HEK293T (cell line): Measurements from ENCODE around the gene RBM20.

ENCODE experiments used
- CTCF ChIA-PET: fragments of 350-600 bp; formaldehyde crosslinking; extraction: SDS; loops from one replicate; lab custom pipeline; 2021; ENCODE audit warnings: antibody characterized with exemption, inconsistent platforms; lab: Yijun Ruan, JAX
- POLR2A ChIA-PET: fragments of 350-600 bp; formaldehyde crosslinking; extraction: SDS; loops from one replicate; lab custom pipeline; 2020; ENCODE audit warnings: antibody characterized with exemption, inconsistent platforms; lab: Yijun Ruan, JAX
- DNase-seq: peaks from one replicate; pipeline ENCODE4 v3.0.0; 2012; ENCODE audit warnings: mixed read lengths; ENCODE audit errors: extremely low spot score
- ARNT ChIP-seq: fragments of 450-650 bp; IDR thresholded peaks from 2 replicates; pipeline ENCODE4 v1.6.1; 2017; ENCODE audit warnings: mild to moderate bottlenecking
- BHLHE40 ChIP-seq: fragments of 450-650 bp; IDR thresholded peaks from 2 replicates; pipeline ENCODE4 v1.6.1; 2016; ENCODE audit warnings: mild to moderate bottlenecking, moderate library complexity, borderline replicate concordance
- CTBP1 ChIP-seq: fragments of 450-650 bp; IDR thresholded peaks from 2 replicates; pipeline ENCODE4 v1.6.1; 2016; ENCODE audit warnings: borderline replicate concordance
- ELF4 ChIP-seq: fragments of 450-650 bp; IDR thresholded peaks from 2 replicates; pipeline ENCODE4 v1.6.1; 2017; ENCODE audit warnings: antibody characterized with exemption
- FOXA1 ChIP-seq: fragments of 450-650 bp; IDR thresholded peaks from 2 replicates; pipeline ENCODE4 v1.6.1; 2016; ENCODE audit warnings: mild to moderate bottlenecking
- FOXK2 ChIP-seq: fragments of 450-650 bp; IDR thresholded peaks from 2 replicates; pipeline ENCODE4 v1.6.1; 2016; ENCODE audit warnings: mild to moderate bottlenecking
- FOXM1 ChIP-seq: fragments of 450-650 bp; IDR thresholded peaks from 2 replicates; pipeline ENCODE4 v1.6.1; 2017; ENCODE audit warnings: mild to moderate bottlenecking, borderline replicate concordance
- HDGF ChIP-seq: fragments of 450-650 bp; IDR thresholded peaks from 2 replicates; pipeline ENCODE4 v1.6.1; 2017; ENCODE audit warnings: antibody characterized with exemption, borderline replicate concordance
- L3MBTL2 ChIP-seq: fragments of 450-650 bp; conservative IDR thresholded peaks from 2 replicates; pipeline ENCODE4 v1.6.1; 2016; ENCODE audit warnings: mild to moderate bottlenecking
- LEF1 ChIP-seq: fragments of 450-650 bp; IDR thresholded peaks from 2 replicates; pipeline ENCODE4 v1.6.1; 2017; ENCODE audit warnings: mild to moderate bottlenecking, borderline replicate concordance
- NFRKB ChIP-seq: fragments of 450-650 bp; IDR thresholded peaks from 2 replicates; pipeline ENCODE4 v1.6.1; 2016; ENCODE audit warnings: mild to moderate bottlenecking, moderate library complexity
- SP1 ChIP-seq: fragments of 450-650 bp; IDR thresholded peaks from 2 replicates; pipeline ENCODE4 v1.6.1; 2017
- SUZ12 ChIP-seq: fragments of 450-650 bp; IDR thresholded peaks from 2 replicates; pipeline ENCODE4 v1.6.1; 2016; ENCODE audit warnings: mild to moderate bottlenecking
- TARDBP ChIP-seq: fragments of 450-650 bp; IDR thresholded peaks from 2 replicates; pipeline ENCODE4 v1.6.1; 2016
- ZNF384 ChIP-seq: fragments of 450-650 bp; IDR thresholded peaks from 2 replicates; pipeline ENCODE4 v1.6.1; 2016
- TF ChIP-seq, protein P1 (sequence below): fragments of 450-650 bp; IDR thresholded peaks from 2 replicates; pipeline ENCODE4 v1.6.1; 2016

The RBM20 gene

DNA sequence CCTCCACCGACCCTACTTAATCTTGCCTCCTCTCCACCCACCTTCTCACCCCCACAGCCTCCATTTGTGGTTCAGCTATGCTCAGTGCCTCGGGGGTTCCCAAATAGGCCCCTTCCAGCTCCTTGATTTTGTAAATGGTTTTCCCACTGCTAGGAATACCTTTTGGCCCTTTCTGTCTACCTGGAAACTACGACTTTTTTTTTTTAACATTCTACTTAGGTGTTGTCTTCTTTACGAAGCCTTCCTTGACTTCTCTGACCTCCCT is 200.4 kb downstream of the RBM20 start:
- TF ChIP-seq SP1: no peak
- no peak for TF ChIP-seq ELF4
- TF ChIP-seq BHLHE40: no peak
- TF ChIP-seq NFRKB: no peak
- TF ChIP-seq ZNF384: no peak
- no peak for TF ChIP-seq SUZ12
- TF ChIP-seq LEF1: no peak
- TF ChIP-seq, protein P1, sequence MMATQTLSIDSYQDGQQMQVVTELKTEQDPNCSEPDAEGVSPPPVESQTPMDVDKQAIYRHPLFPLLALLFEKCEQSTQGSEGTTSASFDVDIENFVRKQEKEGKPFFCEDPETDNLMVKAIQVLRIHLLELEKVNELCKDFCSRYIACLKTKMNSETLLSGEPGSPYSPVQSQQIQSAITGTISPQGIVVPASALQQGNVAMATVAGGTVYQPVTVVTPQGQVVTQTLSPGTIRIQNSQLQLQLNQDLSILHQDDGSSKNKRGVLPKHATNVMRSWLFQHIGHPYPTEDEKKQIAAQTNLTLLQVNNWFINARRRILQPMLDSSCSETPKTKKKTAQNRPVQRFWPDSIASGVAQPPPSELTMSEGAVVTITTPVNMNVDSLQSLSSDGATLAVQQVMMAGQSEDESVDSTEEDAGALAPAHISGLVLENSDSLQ: no peak
- no peak for TF ChIP-seq TARDBP
- no peak for TF ChIP-seq FOXA1
- no peak for TF ChIP-seq CTBP1
- no peak for TF ChIP-seq FOXK2
- TF ChIP-seq ARNT: no peak
- TF ChIP-seq FOXM1: no peak
- TF ChIP-seq HDGF: no peak
- no peak for TF ChIP-seq L3MBTL2
- CTCF ChIA-PET: no interaction called here
- DNase-seq: no peak
- POLR2A ChIA-PET: interaction anchor here (0.7 kb wide), 1 partner anchor 27 kb away, joined by 3 read pairs; the partner anchor contains the start of gene PDCD4

DNA sequence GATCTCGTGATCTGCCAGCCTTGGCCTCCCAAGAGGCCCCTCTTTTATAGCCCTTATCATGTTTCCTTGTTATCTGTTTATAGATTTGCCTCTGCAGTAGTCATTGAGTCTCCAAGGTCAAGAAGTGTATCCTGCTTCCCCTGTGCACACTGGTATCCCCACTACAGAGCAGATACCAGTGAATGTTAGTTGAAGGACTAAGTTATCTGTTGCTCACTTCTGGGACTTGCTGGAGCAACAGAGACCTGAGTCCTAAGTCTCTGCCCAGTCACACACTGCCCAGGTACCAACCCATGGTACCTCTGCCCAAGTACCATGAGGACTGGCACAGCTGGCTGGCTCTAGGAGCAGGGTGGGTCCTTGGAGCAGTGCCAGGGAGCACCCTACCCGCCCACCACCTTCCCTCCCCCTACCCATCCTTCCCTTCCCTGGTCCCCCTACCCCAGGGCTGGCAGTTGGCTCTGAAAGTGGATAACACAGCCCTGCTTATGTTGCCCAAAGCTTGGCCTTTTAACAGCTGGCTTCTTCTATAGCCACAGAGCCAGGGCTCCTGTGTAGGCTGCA is 201.1 kb downstream of the RBM20 start:
- TF ChIP-seq ARNT (no peak), L3MBTL2 (no peak), SP1 (no peak), ELF4 (no peak), FOXK2 (no peak), LEF1 (no peak), SUZ12 (no peak), TARDBP (no peak), ZNF384 (no peak)
- TF ChIP-seq, protein P1: no peak
- DNase-seq: no peak
- ChIA-PET CTCF (no interaction called here), POLR2A (no interaction called here)

DNA sequence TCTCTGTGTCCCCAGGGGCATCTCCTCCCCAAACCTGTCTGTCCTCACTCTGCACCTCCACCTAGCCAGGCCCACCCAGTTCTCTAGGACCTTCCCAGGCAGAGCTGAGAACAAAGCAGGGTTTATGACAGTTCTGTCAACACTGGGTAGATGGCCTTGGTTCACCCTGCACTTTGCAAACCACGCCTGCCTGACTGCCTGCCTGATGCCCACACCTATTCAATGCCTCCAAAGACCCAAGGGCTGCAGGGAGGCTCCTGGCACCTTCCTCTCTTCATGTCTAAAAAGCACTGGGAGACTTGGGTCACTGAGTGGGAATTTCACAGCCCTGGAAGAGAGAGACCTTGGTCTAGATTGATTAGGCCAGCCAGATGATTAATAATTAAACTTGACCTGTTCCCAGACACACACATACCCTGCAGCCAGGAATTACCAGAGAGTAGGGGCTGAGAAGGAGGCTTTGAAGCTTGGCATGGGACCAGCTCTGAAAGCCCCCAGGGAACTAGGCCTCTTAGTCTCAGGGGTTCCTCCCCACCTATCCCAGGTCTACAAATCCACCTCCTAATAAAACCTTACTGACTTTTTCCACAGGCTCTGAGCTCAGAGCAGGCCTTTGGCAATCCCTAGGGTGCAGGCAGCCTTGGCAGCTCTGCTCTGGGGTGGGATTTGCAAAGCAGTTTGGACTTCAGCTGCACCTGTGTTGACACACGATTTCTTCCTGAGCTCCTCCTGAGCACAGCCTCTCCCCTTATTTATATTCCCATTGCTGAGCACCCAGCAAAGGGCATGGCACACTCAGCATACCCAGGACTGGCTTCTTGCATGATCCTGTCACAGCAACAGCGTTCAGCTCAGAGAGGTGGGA is 201.9 kb downstream of the RBM20 start:
- DNase-seq: no peak
- no peak for TF ChIP-seq ARNT
- TF ChIP-seq ZNF384: no peak
- no peak for TF ChIP-seq SUZ12
- TF ChIP-seq FOXM1: no peak
- no peak for TF ChIP-seq TARDBP
- TF ChIP-seq CTBP1: no peak
- TF ChIP-seq HDGF: no peak
- no peak for TF ChIP-seq BHLHE40
- TF ChIP-seq LEF1: no peak
- TF ChIP-seq ELF4: no peak
- TF ChIP-seq FOXK2: no peak
- no peak for TF ChIP-seq FOXA1
- TF ChIP-seq L3MBTL2: no peak
- no peak for TF ChIP-seq SP1
- no peak for TF ChIP-seq NFRKB
- TF ChIP-seq, protein P1: no peak
- POLR2A ChIA-PET: no interaction called here
- CTCF ChIA-PET: no interaction called here

DNA sequence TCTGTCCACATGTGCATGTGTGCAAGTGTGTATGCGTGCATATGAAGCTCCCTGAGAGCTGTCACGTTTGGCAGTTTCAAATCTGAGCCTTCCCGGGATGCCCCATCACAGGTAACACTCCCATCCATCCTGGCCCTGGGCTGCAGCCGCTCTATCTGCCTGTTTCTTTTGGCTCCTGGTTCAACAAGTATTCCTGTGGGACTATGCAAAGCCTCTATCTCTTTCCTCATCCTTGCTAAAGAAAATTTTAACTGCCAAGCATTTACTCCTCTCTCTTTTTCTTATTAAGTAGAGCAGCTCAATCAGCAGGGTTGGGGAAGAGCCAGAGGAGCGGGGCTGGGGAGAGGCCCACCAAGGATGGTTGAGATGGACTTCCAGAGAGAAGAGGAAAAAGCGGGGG is 203.2 kb downstream of the RBM20 start:
- no peak for DNase-seq
- POLR2A ChIA-PET: no interaction called here
- TF ChIP-seq HDGF (no peak), ZNF384 (no peak), L3MBTL2 (no peak), FOXK2 (no peak), FOXM1 (no peak), FOXA1 (no peak), CTBP1 (no peak), BHLHE40 (no peak), SP1 (no peak), ELF4 (no peak), LEF1 (no peak), TARDBP (no peak), NFRKB (no peak), ARNT (no peak), SUZ12 (no peak)
- TF ChIP-seq, protein P1: no peak
- CTCF ChIA-PET: no interaction called here

DNA sequence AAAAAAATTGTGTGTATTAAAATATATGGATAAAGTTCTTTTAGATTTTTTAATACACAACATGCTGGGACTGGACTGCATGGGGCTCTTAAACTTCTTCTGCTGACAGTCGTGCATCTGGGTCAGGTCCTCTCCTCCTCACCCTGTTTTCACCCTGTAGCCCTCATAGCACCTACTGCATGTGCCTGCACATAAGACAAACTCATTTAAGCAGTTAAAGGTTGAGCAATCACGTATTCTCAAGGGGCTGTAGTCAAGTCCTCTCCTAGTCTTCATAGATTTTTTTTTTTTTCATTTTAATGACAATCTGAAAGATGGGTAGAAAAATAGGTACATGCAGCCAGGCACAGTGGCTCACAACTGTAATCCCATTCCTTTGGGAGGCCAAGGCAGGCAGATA is 204.0 kb downstream of the RBM20 start:
- TF ChIP-seq CTBP1: no peak
- no peak for TF ChIP-seq ELF4
- TF ChIP-seq, protein P1: no peak
- ChIA-PET POLR2A (no interaction called here), CTCF (no interaction called here)
- DNase-seq: no peak
